ENCODE results near the gene ENPEP.
"Not testable (repeated sequence)": the region's sequence is repeated elsewhere in the genome, so short reads cannot be mapped to it uniquely, and the experiment has no call there.

The ENPEP gene

GRCh38 chr4:110484767-110485166 lies 8.8 kb downstream of the ENPEP start:
- DNase-seq: no peak

- no peak for DNase-seq
Observed at GRCh38 chr4:110485452-110485851, 9.5 kb downstream of the ENPEP start.

GRCh38 chr4:110486256-110486655 lies 10.3 kb downstream of the ENPEP start:
- DNase-seq: no peak

- not testable (repeated sequence) for DNase-seq
Observed at GRCh38 chr4:110486850-110487249, 10.9 kb downstream of the ENPEP start.

- no peak for DNase-seq
Observed at GRCh38 chr4:110487873-110488272, 11.9 kb downstream of the ENPEP start.

GRCh38 chr4:110489901-110490508 lies 14.1 kb downstream of the ENPEP start:
- DNase-seq: no peak

GRCh38 chr4:110492522-110492921 lies 16.6 kb downstream of the ENPEP start:
- no peak for DNase-seq

- no peak for DNase-seq
Observed at GRCh38 chr4:110493520-110493919, 17.6 kb downstream of the ENPEP start.

GRCh38 chr4:110498420-110498819 lies 22.5 kb downstream of the ENPEP start:
- no peak for DNase-seq

- DNase-seq: no peak
Observed at GRCh38 chr4:110499126-110499525, 23.2 kb downstream of the ENPEP start.

GRCh38 chr4:110501826-110502225 lies 25.9 kb downstream of the ENPEP start:
- DNase-seq: no peak

GRCh38 chr4:110503270-110504083 lies 27.5 kb downstream of the ENPEP start:
- no peak for DNase-seq

- DNase-seq: no peak
Observed at GRCh38 chr4:110504084-110504435, 28.1 kb downstream of the ENPEP start.

GRCh38 chr4:110505440-110505839 lies 29.5 kb downstream of the ENPEP start:
- DNase-seq: no peak

GRCh38 chr4:110508827-110509710 lies 33.1 kb downstream of the ENPEP start:
- no peak for DNase-seq

- DNase-seq: no peak
Observed at GRCh38 chr4:110510277-110510676, 34.3 kb downstream of the ENPEP start.

- no peak for DNase-seq
Observed at GRCh38 chr4:110510955-110511544, 35.1 kb downstream of the ENPEP start.

- no peak for DNase-seq
Observed at GRCh38 chr4:110512901-110513300, 36.9 kb downstream of the ENPEP start.

- DNase-seq: no peak
Observed at GRCh38 chr4:110514889-110515479, 39.0 kb downstream of the ENPEP start.

- DNase-seq: no peak
Observed at GRCh38 chr4:110515676-110516075, 39.7 kb downstream of the ENPEP start.

GRCh38 chr4:110516106-110516922 lies 40.4 kb downstream of the ENPEP start:
- DNase-seq: peak; percentile 19

Data from NCI-H187 treated with DMSO at 0.1 percent for 48 hours (cell line).